Measurements from ENCODE around the gene MYO3B. TPM values are rescaled to one million over a fixed set of nuclear protein-coding genes. Genes with fewer than 3 reads are reported as not detected.

Gene MYO3B
- total and polyA plus RNA-seq, 7 donors, result 0.34 TPM; not detected in 6

GRCh38 chr2:170517538-170517937, 339.6 kb downstream of the MYO3B start:
- Histone ChIP-seq H3K27ac (no peak overlapping the region), H3K4me3 (no peak overlapping the region), H3K9me3 (no peaks in the 10 kb centered on the region), H3K4me1 (no peaks in the 10 kb centered on the region), H3K27me3 (no peaks in the 10 kb centered on the region), H3K36me3 (no peaks in the 10 kb centered on the region)
- no peak for DNase-seq
- WGBS, 2 donors, result 50 to 84% methylated on average over 1 of the region's 1 CpG
- intact Hi-C loops (cut with DNase I), result no loop called here
- TF ChIP-seq POLR2A (IDR thresholded peaks at IDR 0.05), result no peak
- TF ChIP-seq CTCF (IDR thresholded peaks at IDR 0.05), result no peak
- TF ChIP-seq EP300 (IDR thresholded peaks at IDR 0.05), result no peak
- TF ChIP-seq POLR2AphosphoS5 (IDR thresholded peaks at IDR 0.05), result no peak

- TF ChIP-seq CTCF (IDR thresholded peaks at IDR 0.05), result no peak
- no peak for TF ChIP-seq POLR2AphosphoS5 (IDR thresholded peaks at IDR 0.05)
- no peak for TF ChIP-seq POLR2A (IDR thresholded peaks at IDR 0.05)
- no peak for TF ChIP-seq EP300 (IDR thresholded peaks at IDR 0.05)
- H3K4me3 ChIP-seq, result no peak overlapping the region
- no peak overlapping the region for H3K27ac ChIP-seq
- 80 to 91% methylated on average over 2 of the region's 2 CpGs for WGBS, 2 donors
- H3K9me3 ChIP-seq, result no peaks in the 10 kb centered on the region
- intact Hi-C loops (cut with DNase I), result no loop called here
- no peaks in the 10 kb centered on the region for H3K27me3 ChIP-seq
- no peak for DNase-seq
- H3K36me3 ChIP-seq, result no peaks in the 10 kb centered on the region
- H3K4me1 ChIP-seq, result no peaks in the 10 kb centered on the region
These were observed 341.0 kb downstream of the MYO3B start for GRCh38 chr2:170518911-170519310.

- TF ChIP-seq POLR2AphosphoS5 (IDR thresholded peaks at IDR 0.05) (no peak), POLR2A (IDR thresholded peaks at IDR 0.05) (no peak), CTCF (IDR thresholded peaks at IDR 0.05) (no peak), EP300 (IDR thresholded peaks at IDR 0.05) (no peak)
- Histone ChIP-seq H3K9me3 (no peaks in the 10 kb centered on the region), H3K27me3 (no peaks in the 10 kb centered on the region), H3K4me1 (peaks cover 0 to 17% (median 15%) of the 10 kb centered on the region in 4 donors), H3K36me3 (no peaks in the 10 kb centered on the region), H3K27ac (no peak overlapping the region), H3K4me3 (no peak overlapping the region)
- intact Hi-C loops (cut with DNase I), result no loop called here
- WGBS, 2 donors, result 92 to 93% methylated on average over 2 of the region's 2 CpGs
- DNase-seq, result no peak
These were observed 343.4 kb downstream of the MYO3B start for GRCh38 chr2:170521299-170521698.

GRCh38 chr2:170523506-170523905, 345.6 kb downstream of the MYO3B start:
- no peaks in the 10 kb centered on the region for H3K27me3 ChIP-seq
- no peak overlapping the region for H3K27ac ChIP-seq
- H3K36me3 ChIP-seq, result no peaks in the 10 kb centered on the region
- H3K4me1 ChIP-seq, result peaks cover 0 to 30% (median 23%) of the 10 kb centered on the region in 4 donors
- no peak for DNase-seq
- H3K9me3 ChIP-seq, result no peaks in the 10 kb centered on the region
- WGBS, 2 donors, result 82 to 84% methylated on average over 4 of the region's 4 CpGs
- no peak for TF ChIP-seq CTCF (IDR thresholded peaks at IDR 0.05)
- TF ChIP-seq POLR2AphosphoS5 (IDR thresholded peaks at IDR 0.05), result no peak
- TF ChIP-seq POLR2A (IDR thresholded peaks at IDR 0.05), result no peak
- TF ChIP-seq EP300 (IDR thresholded peaks at IDR 0.05), result no peak
- intact Hi-C loops (cut with DNase I), result no loop called here
- H3K4me3 ChIP-seq, result no peak overlapping the region

Measured in sigmoid colon (tissue), 7 donors.